ENCODE data around the gene HIVEP2.

- TF ChIP-seq POLR2A (IDR thresholded peaks at IDR 0.05; ENCODE audit: low read length), result no peak
- TF ChIP-seq GATA1 (IDR thresholded peaks at IDR 0.05; ENCODE audit: low read depth, low read length), result no peak
Observed at GRCh38 chr6:142834853-142835252, 110.1 kb downstream of the HIVEP2 start.

All from erythroblast (primary cell).